DND-41 (cell line): ENCODE results near the gene BEND5.

ENCODE experiments used
- CTCF ChIP-seq: IDR thresholded peaks from 2 replicates; pipeline ENCODE4 v1.5.1; 2012; ENCODE audit warnings: borderline replicate concordance, low read length, moderate library complexity, mild to moderate bottlenecking; ENCODE audit not compliant: poor library complexity, severe bottlenecking; ENCODE audit errors: extremely low read depth
- EZH2 ChIP-seq: IDR thresholded peaks from 3 replicates; pipeline ENCODE4 v1.6.1; 2012; ENCODE audit warnings: borderline replicate concordance, low read depth, mild to moderate bottlenecking, moderate library complexity, low read length, inconsistent platforms; ENCODE audit not compliant: severe bottlenecking

- TF ChIP-seq CTCF (no peak), EZH2 (no peak)
Measured at GRCh38 chr1:48784301-48784700, 7.6 kb upstream of the BEND5 start.
